ENCODE results near the gene UBE3C.

- no peak for TF ChIP-seq POLR2AphosphoS5 (IDR thresholded peaks at IDR 0.05)
- no peak for TF ChIP-seq CTCF (IDR thresholded peaks at IDR 0.05 in 8 of 11, conservative IDR thresholded peaks at IDR 0.05 in 3 of 11)
- TF ChIP-seq POLR2A (IDR thresholded peaks at IDR 0.05), result no peak
Observed at GRCh38 chr7:157255201-157255606, 116.5 kb downstream of the UBE3C start.

Data from spleen (tissue), 7 donors.